HepG2 (cell line): ENCODE data around the gene PSMD1. TPM values are rescaled to one million over a fixed set of nuclear protein-coding genes. Genes with fewer than 3 reads are reported as not detected.

ENCODE experiments used
- ARNTL ChIP-seq: sonication (generic); formaldehyde crosslinking; IDR thresholded peaks from 2 replicates; pipeline ENCODE4 v1.4.0; 2020; ENCODE audit warnings: mild to moderate bottlenecking, missing genetic modification reagents
- CBX1 ChIP-seq: IDR thresholded peaks from one replicate; pipeline ENCODE4 v1.6.1; 2016; ENCODE audit warnings: antibody characterized with exemption, low read depth
- CC2D1A ChIP-seq: sonication (generic); formaldehyde crosslinking; IDR thresholded peaks from 2 replicates; pipeline ENCODE4 v1.8.1; 2023; ENCODE audit warnings: mild to moderate bottlenecking, missing genetic modification reagents
- HNF4G ChIP-seq, 2 experiments: sonication (generic) in 1 of 2; formaldehyde crosslinking in 1 of 2; IDR thresholded peaks; 2 replicates each; pipeline versions ENCODE4 v1.4.0 to v1.6.1; 2011 to 2020; ENCODE audit warnings: borderline replicate concordance in 2 of 2, low read depth in 2 of 2, mild to moderate bottlenecking in 2 of 2, low read length in 1 of 2, missing genetic modification reagents in 1 of 2, moderate library complexity in 1 of 2
- MIER3 ChIP-seq: IDR thresholded peaks from 2 replicates; pipeline ENCODE4 v1.6.1; 2016; ENCODE audit warnings: missing compliant biosample characterization, borderline replicate concordance
- PAF1 ChIP-seq: IDR thresholded peaks from 2 replicates; pipeline ENCODE4 v1.6.1; 2016; ENCODE audit warnings: missing genetic modification reagents, missing compliant biosample characterization
- RBM22 ChIP-seq: fragments of 200-400 bp; formaldehyde crosslinking; optimal IDR thresholded peaks from 2 replicates; pipeline ENCODE3; 2017; ENCODE audit warnings: mild to moderate bottlenecking, low read length, moderate library complexity
- TGIF2 ChIP-seq: IDR thresholded peaks from 2 replicates; pipeline ENCODE4 v1.6.1; 2016; ENCODE audit warnings: control low read depth, missing compliant biosample characterization
- YY1 ChIP-seq: IDR thresholded peaks from 2 replicates; pipeline ENCODE4 v1.6.1; 2011; ENCODE audit warnings: low read length, low read depth, moderate library complexity, mild to moderate bottlenecking; ENCODE audit not compliant: insufficient read depth, insufficient replicate concordance
- ZBTB7A ChIP-seq: sonication (generic); formaldehyde crosslinking; IDR thresholded peaks from 2 replicates; pipeline ENCODE4 v1.8.0; 2022; ENCODE audit warnings: mild to moderate bottlenecking, missing genetic modification reagents
- ZC3H4 ChIP-seq: sonication (generic); formaldehyde crosslinking; IDR thresholded peaks from 2 replicates; pipeline ENCODE4 v1.4.0; 2020; ENCODE audit warnings: missing genetic modification reagents, borderline replicate concordance
- ZFP36L2 ChIP-seq: sonication (generic); formaldehyde crosslinking; IDR thresholded peaks from 2 replicates; pipeline ENCODE4 v1.4.0; 2020; ENCODE audit warnings: missing genetic modification reagents
- ZKSCAN8 ChIP-seq: IDR thresholded peaks from 2 replicates; pipeline ENCODE4 v1.6.1; 2016; ENCODE audit warnings: borderline replicate concordance, missing genetic modification reagents, missing compliant biosample characterization
- ZNF180 ChIP-seq: sonication (generic); formaldehyde crosslinking; IDR thresholded peaks from 2 replicates; pipeline ENCODE4 v1.4.0; 2020; ENCODE audit warnings: low read depth, missing genetic modification reagents, borderline replicate concordance
- ZNF205 ChIP-seq: IDR thresholded peaks from 2 replicates; pipeline ENCODE4 v1.6.1; 2018; ENCODE audit warnings: missing biosample characterization, missing genetic modification reagents
- ZNF225 ChIP-seq: sonication (generic); formaldehyde crosslinking; IDR thresholded peaks from 2 replicates; pipeline ENCODE4 v1.4.0; 2020; ENCODE audit warnings: mild to moderate bottlenecking, missing genetic modification reagents
- ZNF317 ChIP-seq: sonication (generic); formaldehyde crosslinking; IDR thresholded peaks from 2 replicates; pipeline ENCODE4 v1.5.0; 2020; ENCODE audit warnings: mild to moderate bottlenecking, missing genetic modification reagents
- ZNF550 ChIP-seq: sonication (generic); formaldehyde crosslinking; IDR thresholded peaks from 2 replicates; pipeline ENCODE4 v1.4.0; 2020; ENCODE audit warnings: mild to moderate bottlenecking, missing genetic modification reagents, borderline replicate concordance
- ZNF781 ChIP-seq: sonication (generic); formaldehyde crosslinking; IDR thresholded peaks from 2 replicates; pipeline ENCODE4 v1.5.1; 2020; ENCODE audit warnings: borderline replicate concordance, mild to moderate bottlenecking, missing genetic modification reagents; ENCODE audit errors: not compliant biosample characterization
- polyA plus RNA-seq, 8 experiments: library from polyadenylated mRNA; depleted of rRNA in 3 of 8; stranded (reverse) in 7 of 8; unstranded in 1 of 8; fragments of >200 nt; fragmentation: Illumina TruSeq in 4 of 8; extraction: Trizol in 4 of 8; gene quantifications; 2 replicates each; pipeline versions ENCODE4 v1.2.1 to v1.2.3, GENCODE V29; 2011 to 2016; ENCODE audit warnings: low read depth in 4 of 8, missing spikeins in 1 of 8, mixed read lengths in 1 of 8; ENCODE audit not compliant: insufficient read depth in 1 of 8
- total RNA-seq, 5 experiments: library from RNA; depleted of rRNA; stranded (reverse); fragments of >200 nt; fragmentation: Illumina TruSeq; extraction: Trizol; gene quantifications; 2 replicates each; pipeline ENCODE4 v1.2.3, GENCODE V29; 2016; ENCODE audit warnings: low read depth in 1 of 5
- TF ChIP-seq, protein P1 (sequence below): IDR thresholded peaks from 2 replicates; pipeline ENCODE4 v1.6.1; 2016; ENCODE audit warnings: missing compliant biosample characterization, missing genetic modification reagents, borderline replicate concordance
- TF ChIP-seq, protein P2 (sequence below): sonication (generic); formaldehyde crosslinking; IDR thresholded peaks from 2 replicates; pipeline ENCODE4 v1.9.0; 2021; ENCODE audit warnings: missing genetic modification reagents, borderline replicate concordance
- TF ChIP-seq, protein P3 (sequence below): sonication (generic); formaldehyde crosslinking; IDR thresholded peaks from 2 replicates; pipeline ENCODE4 v1.4.0; 2020; ENCODE audit warnings: missing genetic modification reagents, borderline replicate concordance

The PSMD1 gene
- total and polyA plus RNA-seq, 2 of the 13 experiments (the other 11 are each of a cell fraction or from before 2014, with no cell fraction given), result 136 to 191 TPM

DNA sequence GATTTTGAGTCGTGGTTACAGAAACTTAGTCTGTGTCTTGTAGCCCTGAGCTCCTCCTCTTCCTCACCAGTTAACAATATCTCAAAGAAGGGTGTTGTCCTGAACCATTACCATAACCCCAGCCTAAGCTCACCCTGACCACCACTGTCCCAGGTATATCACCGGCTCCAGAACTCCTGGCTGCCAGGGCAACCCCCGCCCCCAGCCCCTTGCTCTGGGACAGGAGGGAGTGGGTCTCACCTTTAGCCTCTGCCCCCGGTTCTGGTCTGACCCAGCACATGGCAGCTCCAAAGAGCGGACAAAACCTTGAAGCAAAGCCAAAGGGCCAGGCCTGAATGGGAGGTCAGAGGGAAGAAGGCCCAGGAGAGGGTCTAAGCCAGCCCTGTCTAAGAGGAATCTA is 5.6 kb upstream of the PSMD1 start (continued):
- TF ChIP-seq TGIF2 (CRISPR knock-in tag) (0 out of 2 replicates have a peak, but pooled peaks have one; percentile 11), ZFP36L2 (CRISPR knock-in tag) (no peak), ZNF317 (CRISPR knock-in tag) (0 out of 2 replicates have a peak, but pooled peaks have one; percentile 5), CC2D1A (CRISPR knock-in tag) (peak; percentile 34; the same call in 1 of the 2 replicates), CBX1 (peak; percentile 76), ARNTL (CRISPR knock-in tag) (no peak), ZNF225 (CRISPR knock-in tag) (0 out of 2 replicates have a peak, but pooled peaks have one; percentile 36), ZNF550 (no peak), ZNF781 (peak; percentile 17), YY1 (peak; percentile 57), HNF4G (IDR thresholded peaks at IDR 0.05; ENCODE audit: borderline replicate concordance, low read depth, low read length) (peak; percentile 73), HNF4G (CRISPR knock-in tag; IDR thresholded peaks at IDR 0.05; ENCODE audit: borderline replicate concordance, low read depth) (no peak), ZNF180 (no peak), ZNF205 (CRISPR knock-in tag) (peak; percentile 9; the same call in 1 of the 2 replicates), PAF1 (0 out of 2 replicates have a peak, but pooled peaks have one; percentile 62), RBM22 (peak; percentile 81), ZBTB7A (peak; percentile 90; the same call in 1 of the 2 replicates), MIER3 (CRISPR knock-in tag) (0 out of 2 replicates have a peak, but pooled peaks have one; percentile 17), ZKSCAN8 (CRISPR knock-in tag) (0 out of 2 replicates have a peak, but pooled peaks have one; percentile 36), ZC3H4 (CRISPR knock-in tag) (peak; percentile 60; the same call in 1 of the 2 replicates)
- TF ChIP-seq, protein P1, sequence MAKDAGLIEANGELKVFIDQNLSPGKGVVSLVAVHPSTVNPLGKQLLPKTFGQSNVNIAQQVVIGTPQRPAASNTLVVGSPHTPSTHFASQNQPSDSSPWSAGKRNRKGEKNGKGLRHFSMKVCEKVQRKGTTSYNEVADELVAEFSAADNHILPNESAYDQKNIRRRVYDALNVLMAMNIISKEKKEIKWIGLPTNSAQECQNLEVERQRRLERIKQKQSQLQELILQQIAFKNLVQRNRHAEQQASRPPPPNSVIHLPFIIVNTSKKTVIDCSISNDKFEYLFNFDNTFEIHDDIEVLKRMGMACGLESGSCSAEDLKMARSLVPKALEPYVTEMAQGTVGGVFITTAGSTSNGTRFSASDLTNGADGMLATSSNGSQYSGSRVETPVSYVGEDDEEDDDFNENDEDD, result peak; percentile 39; the same call in 1 of the 2 replicates
- TF ChIP-seq, protein P2, sequence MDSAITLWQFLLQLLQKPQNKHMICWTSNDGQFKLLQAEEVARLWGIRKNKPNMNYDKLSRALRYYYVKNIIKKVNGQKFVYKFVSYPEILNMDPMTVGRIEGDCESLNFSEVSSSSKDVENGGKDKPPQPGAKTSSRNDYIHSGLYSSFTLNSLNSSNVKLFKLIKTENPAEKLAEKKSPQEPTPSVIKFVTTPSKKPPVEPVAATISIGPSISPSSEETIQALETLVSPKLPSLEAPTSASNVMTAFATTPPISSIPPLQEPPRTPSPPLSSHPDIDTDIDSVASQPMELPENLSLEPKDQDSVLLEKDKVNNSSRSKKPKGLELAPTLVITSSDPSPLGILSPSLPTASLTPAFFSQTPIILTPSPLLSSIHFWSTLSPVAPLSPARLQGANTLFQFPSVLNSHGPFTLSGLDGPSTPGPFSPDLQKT (CRISPR knock-in tag), result no peak
- TF ChIP-seq, protein P3, sequence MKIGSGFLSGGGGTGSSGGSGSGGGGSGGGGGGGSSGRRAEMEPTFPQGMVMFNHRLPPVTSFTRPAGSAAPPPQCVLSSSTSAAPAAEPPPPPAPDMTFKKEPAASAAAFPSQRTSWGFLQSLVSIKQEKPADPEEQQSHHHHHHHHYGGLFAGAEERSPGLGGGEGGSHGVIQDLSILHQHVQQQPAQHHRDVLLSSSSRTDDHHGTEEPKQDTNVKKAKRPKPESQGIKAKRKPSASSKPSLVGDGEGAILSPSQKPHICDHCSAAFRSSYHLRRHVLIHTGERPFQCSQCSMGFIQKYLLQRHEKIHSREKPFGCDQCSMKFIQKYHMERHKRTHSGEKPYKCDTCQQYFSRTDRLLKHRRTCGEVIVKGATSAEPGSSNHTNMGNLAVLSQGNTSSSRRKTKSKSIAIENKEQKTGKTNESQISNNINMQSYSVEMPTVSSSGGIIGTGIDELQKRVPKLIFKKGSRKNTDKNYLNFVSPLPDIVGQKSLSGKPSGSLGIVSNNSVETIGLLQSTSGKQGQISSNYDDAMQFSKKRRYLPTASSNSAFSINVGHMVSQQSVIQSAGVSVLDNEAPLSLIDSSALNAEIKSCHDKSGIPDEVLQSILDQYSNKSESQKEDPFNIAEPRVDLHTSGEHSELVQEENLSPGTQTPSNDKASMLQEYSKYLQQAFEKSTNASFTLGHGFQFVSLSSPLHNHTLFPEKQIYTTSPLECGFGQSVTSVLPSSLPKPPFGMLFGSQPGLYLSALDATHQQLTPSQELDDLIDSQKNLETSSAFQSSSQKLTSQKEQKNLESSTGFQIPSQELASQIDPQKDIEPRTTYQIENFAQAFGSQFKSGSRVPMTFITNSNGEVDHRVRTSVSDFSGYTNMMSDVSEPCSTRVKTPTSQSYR (CRISPR knock-in tag), result 0 out of 2 replicates have a peak, but pooled peaks have one; percentile 7
